Measurements from ENCODE around the gene EBI3.
"Not testable (repeated sequence)": the region's sequence is repeated elsewhere in the genome, so short reads cannot be mapped to it uniquely, and the experiment has no call there.

EBI3 gene

GRCh38 chr19:4234142-4234861, 5.0 kb downstream of the EBI3 start:
- DNase-seq (ENCODE audit: low read depth): no peak

- DNase-seq (ENCODE audit: low read depth): no peak
Observed at GRCh38 chr19:4234862-4235201, 5.5 kb downstream of the EBI3 start.

GRCh38 chr19:4237510-4237909, 8.2 kb downstream of the EBI3 start:
- DNase-seq (ENCODE audit: low read depth): not testable (repeated sequence)

DNA sequence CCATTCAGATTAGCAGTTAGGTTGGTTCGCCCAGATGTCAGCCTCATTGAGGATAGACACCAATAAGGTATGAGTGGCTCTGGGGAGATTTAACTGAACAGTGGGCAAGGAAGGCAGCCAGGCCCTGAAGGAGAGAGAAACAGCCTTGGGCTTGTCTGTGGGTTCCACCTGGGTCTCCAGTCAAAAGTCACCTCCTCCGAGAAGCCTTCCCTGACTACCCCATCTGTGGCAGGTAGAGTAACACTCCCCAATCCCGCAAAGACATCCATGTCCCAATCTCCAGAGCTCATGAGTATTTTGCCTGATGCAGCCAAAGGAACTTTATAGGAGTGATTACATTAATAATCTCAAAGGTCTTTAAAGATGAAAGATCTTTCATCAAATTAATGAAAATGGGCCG, 9.5 kb downstream of the EBI3 start:
- DNase-seq (ENCODE audit: low read depth): no peak

DNA sequence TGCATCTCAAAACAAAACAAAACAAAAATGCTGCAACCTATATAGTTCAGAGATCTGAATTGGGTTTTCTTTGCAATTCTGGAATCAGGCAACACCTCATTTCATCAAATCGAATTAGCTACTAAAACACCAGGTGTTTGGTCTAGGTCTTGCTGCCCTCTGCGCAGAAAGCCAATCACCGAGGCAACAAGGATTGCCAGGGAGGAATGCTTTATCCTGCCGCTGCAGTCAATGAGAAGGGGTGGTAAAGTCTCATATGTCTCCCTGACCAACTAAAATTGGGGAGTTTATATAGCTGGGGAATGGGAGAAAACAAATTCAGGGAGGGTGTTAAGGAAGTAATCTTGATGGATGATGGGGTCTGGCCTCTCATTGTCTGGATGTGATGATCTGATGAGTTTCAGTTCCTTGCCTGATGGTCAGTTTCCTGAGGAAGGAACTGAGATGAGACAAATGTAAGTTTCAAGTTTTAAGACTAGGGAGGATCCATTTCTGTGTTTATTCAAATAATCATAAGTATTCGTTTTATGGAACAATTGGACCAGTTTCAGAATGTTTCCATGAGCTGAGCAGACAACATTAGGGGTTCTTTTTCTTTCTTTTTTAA, 12.6 kb downstream of the EBI3 start:
- no peak for DNase-seq (ENCODE audit: low read depth)

DNA sequence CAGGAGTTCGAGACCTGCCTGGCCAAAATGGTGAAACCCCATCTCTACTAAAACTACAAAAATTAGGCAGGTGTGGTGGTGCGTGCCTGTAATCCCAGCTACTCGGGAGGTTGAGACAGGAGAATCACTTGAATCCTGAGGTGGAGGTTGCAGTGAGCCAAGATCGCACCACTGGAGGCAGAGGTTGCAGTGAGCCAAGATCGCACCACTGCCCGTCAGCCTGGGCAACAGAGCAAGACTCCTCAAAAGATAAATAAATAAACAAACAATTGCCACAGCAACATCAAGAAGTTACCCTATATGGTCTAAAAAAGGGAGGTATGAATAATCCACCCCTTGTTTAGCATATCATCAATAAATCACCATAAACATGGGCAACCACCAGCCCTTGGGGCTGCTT, 16.6 kb downstream of the EBI3 start:
- DNase-seq (ENCODE audit: low read depth): not testable (repeated sequence)

- DNase-seq (ENCODE audit: low read depth): peak; percentile 98
Observed at GRCh38 chr19:4246767-4247593, 17.7 kb downstream of the EBI3 start, which contains the start of gene YJU2. TSS of gene YJU2 (plus strand) at chr19:4247080. CDS start at chr19:4247147, 67 bp downstream.

DNA sequence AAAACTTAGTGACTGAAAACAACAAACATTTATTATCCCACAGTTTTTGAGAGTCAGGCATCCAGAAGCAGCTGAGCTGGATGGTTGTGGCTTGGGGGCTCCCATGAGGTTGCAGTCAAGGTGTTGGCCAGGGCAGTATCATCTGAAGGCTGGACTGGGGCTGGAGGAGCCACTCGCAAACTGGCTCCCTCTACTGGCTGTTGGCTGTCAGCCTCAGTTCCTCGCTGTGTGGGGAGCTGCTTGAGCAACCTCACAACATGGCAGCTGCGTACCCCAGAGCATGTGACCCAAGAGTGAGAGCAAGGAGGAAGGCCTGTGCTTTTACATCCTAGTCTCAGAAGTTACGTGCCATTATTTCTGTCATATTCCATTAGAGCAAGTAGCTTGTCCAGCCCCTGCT, 27.2 kb downstream of the EBI3 start:
- no peak for DNase-seq (ENCODE audit: low read depth)

- no peak for DNase-seq (ENCODE audit: low read depth)
Observed at GRCh38 chr19:4257025-4257424, 27.7 kb downstream of the EBI3 start.

DNA sequence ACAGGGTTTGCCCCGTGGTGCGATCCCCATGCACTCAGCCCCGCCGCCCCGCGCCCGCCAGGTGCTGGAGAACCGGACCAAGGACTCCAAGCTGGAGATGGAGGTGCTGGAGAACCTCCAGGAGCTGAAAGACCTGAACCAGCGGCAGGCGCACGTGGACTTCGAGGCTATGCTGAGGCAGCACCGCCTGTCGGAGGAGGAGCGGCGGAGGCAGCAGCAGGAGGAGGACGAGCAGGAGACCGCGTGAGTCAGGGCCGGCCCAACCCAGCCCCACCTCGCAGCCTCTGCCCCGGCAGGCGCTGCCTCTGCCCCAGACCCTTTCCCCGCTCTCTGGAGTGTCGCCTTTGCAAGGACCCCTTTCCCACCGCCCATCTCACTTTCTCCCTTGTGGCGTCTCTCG, 28.9 kb downstream of the EBI3 start:
- no peak for DNase-seq (ENCODE audit: low read depth)

- no peak for DNase-seq (ENCODE audit: low read depth)
Observed at GRCh38 chr19:4260613-4261191, 31.4 kb downstream of the EBI3 start.

DNA sequence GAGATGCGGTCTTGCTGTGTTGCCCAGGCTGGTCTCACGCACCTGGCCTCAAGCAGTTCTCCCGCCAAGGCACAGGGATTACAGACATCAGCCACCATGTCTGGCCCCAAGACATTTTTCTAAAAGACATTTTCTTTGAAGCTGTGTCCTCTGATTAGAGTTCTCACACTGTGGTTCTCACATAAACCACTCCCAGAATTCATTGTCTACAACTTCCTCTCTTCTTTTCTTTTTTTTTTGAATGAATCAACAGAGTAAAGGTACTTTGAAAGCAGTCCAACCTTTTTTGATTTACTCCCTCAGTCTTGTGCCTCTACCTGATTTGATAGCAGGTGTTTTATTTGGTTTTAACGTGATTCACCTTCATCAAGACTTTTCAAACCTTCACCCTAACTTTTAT, 35.5 kb downstream of the EBI3 start:
- DNase-seq (ENCODE audit: low read depth): no peak

- no peak for DNase-seq (ENCODE audit: low read depth)
Observed at GRCh38 chr19:4266253-4267000, 37.1 kb downstream of the EBI3 start.

DNA sequence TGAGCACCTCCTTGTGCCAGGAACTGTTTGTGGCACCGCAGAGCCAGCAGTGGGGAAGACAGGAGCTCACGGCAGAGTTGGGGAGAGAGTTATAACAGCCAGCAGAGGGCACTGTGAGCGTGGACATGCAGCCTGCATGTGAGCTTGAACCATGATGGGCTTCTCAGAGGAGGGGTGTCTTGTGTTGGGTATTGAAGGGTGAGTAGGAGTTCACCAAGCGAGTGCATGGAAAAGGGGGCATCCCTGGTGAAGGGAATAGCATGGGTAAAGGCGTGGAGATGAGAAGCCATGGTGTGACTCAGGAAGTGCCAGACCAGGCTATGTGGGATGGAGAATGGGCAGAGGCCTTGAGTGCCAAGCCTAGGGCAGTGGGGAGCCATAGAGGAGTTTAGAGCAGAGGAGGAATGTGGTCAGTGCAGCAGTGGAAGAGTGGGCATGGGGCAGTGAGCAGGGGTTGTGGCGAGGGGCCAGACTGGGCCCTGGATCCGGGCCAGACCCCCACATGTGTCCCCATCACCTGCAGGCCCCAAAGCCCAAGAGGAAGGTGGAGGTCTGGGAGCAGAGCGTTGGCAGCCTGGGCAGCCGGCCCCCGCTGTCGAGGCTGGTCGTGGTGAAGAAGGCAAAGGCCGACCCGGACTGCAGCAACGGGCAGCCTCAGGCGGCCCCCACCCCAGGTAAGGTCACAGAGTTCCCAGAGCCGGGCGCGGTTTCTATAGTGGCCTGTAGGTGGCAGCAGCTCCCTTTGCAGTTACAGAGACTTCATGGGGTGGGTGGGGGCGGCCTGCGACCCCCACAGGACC, 38.0 kb downstream of the EBI3 start:
- no peak for DNase-seq (ENCODE audit: low read depth)

GRCh38 chr19:4267901-4268815, 38.8 kb downstream of the EBI3 start:
- DNase-seq (ENCODE audit: low read depth): no peak

DNA sequence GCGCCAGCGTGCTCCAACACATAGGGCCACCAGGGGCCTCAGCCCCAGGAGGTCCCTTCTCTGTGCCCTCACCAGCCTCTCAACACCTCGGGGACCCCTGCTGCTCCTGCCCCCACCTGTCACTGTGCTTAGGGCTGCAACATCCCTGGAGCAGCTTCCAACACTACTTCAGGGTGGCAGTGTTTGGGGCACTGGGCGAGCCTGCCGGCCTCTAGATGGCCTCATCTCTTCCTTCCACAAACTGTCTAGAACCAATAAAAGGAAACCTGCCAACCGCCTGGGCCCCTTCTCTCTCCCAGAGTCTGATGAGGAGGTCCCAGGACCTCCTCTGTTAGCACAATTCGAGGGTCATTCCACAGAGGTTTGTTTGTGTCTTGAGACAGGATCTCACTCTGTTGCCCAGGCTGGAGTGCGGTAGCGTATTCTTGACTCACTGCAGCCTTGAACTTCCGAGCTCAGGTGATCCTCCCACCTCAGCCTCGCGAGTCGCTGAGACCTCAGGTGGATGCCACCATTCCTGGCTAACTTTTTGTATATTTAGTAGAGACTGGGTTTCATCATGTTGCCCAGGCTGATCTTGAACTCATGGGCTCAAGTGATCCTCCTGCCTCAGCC, 39.6 kb downstream of the EBI3 start:
- DNase-seq (ENCODE audit: low read depth): no peak

DNA sequence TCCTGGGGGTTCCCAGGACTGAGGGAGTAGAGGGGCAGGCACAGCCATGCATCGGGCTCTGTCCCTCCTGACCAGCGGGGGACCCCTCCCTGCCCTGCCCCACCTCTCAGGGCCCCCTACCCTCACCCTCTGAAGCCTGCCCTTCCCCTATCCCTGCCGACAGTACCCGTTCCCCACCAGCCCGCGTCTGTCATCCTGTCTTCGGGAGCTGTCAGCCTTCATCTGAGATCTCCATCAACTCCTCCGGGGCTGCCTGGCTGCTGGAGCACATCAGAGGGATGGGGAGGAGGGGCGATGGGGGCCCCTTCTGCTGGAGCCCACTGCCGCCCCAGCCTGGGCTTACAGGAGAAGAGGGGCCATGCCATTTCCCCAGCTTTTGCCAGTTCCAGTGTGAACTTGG, 43.6 kb downstream of the EBI3 start:
- DNase-seq (ENCODE audit: low read depth): no peak

- not testable (repeated sequence) for DNase-seq (ENCODE audit: low read depth)
Observed at GRCh38 chr19:4274321-4274686, 45.0 kb downstream of the EBI3 start.

DNA sequence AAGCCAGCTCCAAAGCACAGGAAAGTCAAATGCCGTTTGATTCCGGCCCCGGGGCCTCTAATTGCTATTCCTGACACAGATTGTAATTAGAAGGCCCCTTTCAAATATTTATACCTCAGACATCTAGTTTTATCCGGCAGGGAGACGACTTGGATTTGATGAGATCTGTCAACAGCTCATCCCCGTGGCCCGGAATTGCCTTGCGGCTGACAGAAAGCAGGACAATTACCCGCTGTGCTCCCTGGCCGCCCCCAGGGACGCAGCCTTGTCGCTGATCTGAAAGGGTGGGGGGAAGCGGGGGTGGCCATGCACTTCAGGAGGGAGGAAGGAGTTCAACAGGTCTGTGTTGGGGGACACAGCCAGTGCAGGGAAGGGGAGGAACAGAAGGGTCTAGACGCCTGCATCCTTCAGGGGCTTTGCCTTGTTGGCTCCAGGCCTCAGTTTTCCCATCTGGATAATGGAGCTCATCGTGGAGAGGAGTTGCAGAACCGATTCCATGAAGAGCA, 47.9 kb downstream of the EBI3 start:
- no peak for DNase-seq (ENCODE audit: low read depth)

Data from non-pigmented ciliary epithelial cell (primary cell).